Measurements from ENCODE around the gene MOB2.

Gene MOB2

GRCh38 chr11:1484695-1485503 lies 1.7 kb downstream of the MOB2 start:
- no peak for DNase-seq

DNA sequence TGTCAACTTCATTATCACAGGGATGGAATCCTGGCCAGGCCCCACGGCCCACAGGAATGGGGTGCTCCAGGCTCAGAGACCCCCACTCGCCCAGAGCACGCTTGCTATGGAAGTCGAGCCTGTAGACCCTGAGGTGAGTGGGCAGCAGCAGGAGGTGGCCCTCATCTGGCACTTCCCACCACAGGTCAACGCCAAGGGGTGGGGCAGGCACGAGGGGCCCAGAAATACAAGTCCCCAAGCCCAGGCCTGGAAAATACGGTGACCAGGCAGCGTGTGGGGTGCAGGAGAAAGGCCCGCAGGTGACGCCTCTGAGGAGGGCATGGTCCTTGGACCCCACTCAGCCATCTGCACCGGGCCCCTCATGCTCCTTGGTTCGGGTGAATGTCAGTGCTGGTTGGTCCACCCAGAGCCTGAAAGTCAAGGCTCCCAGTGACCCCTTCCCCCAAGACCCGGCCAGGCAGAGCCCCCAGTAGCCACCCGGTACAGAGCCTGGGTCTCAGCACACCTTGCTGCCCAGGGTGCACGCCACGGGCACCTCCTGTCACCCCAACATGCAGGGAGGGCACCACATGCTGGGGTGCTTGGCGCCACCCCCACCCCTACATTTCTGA lies 2.4 kb downstream of the MOB2 start:
- no peak for DNase-seq

GRCh38 chr11:1483445-1483961 lies 3.1 kb downstream of the MOB2 start:
- DNase-seq, result no peak

- no peak for DNase-seq
These were observed 3.8 kb downstream of the MOB2 start for GRCh38 chr11:1482581-1483444.

DNA sequence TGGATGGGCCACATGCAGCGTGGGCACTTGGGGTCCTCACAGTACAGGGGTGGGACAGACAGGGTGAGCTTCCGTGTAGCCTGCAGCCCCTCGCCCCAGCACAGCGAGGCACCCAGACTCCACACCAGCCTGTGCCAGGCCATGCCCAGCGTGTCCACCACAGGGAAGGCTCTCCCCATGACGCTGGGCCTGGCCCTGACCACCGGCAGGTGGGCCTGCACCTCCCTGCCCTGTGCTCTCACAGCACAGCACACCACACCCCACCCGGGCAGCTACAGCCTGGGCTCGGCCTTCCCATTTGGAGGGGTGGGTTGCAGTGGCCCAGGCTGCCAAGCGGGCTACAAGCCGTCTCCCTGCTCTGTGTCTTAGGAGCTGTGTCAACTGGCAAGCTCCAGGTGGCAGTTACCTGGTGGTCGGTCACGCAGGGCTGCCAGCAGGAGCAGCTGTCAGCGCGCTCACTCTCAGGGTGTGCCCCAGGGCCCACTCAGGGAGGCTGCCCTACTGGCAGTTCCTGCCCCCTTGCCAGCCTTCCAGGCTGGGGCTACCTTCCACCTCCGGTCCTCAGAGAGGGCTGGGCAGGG lies 4.6 kb downstream of the MOB2 start:
- no peak for DNase-seq

DNA sequence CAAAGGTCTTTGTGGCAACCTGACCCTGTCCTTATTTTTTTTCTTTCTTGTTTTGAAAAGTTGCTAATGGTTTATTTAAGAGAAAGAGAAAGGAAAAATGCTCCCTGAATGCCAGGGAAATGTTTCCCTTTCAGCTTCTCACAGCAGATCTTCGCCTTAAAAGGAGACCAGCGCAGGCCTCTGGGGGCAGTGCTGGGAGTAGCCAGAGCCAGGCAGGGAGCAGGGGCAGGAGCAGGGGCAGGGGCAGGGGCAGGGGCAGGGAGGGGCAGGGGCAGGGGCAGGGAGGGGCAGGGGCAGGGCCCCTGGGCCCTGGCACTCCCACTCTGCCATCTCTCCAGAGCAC lies 5.1 kb downstream of the MOB2 start:
- DNase-seq, result no peak

DNA sequence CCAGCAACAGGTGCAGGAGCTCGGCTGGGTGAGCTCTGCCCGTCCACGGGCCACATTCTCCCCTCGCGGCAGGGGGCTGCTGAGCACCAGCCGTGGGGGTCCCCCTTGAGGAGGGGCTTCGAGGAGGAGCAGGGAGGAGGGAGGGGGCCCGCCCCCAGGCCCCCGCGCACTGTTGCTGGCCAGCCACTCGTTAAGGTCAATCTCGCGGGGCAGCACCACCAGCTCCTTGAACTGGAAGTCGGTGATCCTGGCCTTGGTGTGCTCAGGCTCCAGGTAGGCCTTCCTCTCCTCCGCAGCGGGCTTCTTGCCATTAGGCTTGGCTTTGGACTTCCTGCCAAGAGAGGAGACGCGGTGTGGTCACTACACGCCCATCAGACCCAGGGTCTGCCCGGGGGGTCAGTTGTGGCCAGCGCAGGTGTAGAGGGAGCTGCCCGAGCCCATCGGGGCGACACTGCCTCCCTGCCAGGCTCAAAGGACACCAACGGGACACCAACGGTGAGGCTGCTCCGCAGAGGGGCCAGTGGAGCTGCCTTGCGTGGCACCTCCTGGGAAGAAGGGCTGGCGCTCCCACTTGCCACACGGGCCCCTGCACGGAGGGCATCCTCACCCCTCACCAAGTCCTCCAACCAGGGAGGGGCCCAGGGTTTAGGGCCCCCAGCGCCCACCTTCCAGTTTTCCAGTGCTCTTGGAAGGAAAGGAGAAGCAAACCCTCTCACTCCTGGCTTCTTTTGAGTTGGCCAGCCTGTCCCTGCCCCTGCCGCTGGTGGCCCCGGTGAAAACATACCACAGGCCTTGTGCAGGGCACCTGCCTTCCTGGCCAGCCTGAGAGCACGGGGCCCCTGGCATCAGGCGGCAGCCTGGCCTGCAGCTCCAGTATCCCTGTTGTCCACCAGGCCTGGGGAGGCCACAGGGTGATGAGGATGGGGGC lies 5.8 kb downstream of the MOB2 start:
- no peak for DNase-seq

DNA sequence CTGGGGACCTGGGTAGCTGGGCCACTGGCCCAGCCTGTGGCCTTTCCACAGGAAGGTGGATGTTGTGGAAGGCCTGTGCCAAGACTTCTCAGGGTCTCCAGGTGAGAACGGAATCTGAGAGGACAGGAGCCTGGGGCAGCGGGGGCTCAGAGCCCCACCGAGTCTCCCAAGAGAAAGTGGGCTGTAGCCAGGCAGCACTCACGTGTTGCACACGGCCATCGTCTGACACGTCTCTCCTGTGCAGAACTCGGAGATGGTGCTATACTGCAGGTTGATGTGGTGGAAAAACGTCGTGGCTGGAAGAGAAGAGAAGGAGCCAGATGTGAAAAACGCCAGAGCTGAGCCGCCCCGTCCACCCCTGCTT lies 6.4 kb downstream of the MOB2 start:
- DNase-seq, result no peak

DNA sequence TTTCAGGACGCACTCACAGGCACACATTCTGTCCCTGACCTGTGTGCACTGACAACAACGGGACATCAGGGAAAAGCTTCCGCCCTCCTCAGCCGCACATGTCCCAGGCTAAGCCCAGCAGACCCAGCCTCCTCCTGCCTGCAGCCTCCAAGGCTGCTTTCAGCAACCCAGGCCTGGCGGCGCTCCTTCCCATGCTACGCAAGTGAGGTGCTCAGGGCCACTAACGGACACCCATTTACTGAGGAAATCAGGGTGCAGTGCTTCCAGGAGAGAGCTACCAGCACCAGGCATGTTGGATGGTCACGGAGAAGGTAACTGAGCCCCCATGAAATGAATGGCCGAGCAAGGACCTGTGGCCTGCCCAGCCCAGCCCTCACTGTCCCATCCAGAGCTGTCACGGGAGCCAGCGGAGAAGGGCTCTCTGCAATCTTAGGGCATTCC lies 6.9 kb downstream of the MOB2 start:
- no peak for DNase-seq

GRCh38 chr11:1479006-1479677 lies 7.4 kb downstream of the MOB2 start:
- no peak for DNase-seq

DNA sequence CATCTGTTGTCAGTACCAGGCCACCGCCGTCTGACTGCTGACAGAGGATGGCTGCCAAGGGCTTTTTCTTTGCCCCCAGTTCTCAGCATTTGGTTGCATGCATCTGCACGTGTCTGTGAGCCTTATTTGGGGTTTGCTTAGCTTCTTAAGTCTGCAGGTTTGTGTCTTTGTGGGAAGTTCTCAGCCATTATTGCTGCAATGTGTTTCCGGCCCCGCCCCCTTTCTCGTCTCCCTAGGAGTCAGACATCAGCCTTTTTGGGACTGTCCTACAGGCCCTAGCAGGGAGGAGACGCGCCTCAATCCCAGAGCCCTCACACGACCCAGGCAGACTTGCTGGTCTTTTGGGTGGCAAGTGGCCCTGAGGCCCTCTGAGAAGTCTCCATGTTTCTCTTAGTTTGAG lies 8.0 kb downstream of the MOB2 start:
- DNase-seq, result peak; percentile 37

- DNase-seq, result no peak
These were observed 8.6 kb downstream of the MOB2 start for GRCh38 chr11:1478011-1478410.

DNA sequence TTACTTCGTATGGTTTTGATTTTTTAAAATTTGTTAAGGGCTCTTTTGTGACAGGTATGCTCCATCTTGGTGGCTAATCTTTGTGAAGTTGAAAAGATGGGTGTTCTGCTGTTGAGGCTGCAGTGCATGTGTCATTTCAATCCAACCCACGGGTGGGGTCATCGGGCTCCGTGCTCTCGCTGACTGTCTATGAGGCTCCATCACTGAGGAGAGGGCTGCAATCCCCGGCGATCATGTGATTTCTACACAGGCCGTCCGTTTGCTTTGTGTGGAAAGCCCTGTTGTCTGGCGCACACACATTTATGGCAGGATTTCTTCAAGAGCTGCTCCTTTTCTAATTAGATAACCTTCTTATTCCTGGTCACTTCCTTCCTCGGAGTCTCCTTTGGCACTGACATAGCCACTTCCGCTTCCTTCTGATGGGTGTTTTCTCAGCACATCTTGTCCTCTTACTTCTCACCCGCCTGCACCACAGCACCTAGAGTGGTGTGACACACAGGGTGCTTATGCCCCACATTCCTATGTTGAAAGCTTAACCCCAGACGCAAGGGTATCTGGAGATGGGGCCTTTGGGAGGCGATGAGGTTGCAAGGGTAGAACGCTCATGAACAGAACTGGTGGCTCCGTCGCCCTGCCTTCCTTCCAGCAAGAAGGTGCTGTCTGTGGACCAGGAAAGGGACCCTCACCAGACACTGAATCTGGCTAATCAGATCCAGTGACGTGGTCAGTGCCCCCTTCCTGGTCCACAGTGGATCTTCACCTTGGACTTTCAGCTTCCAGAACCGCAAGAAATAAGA lies 9.4 kb downstream of the MOB2 start:
- DNase-seq, result no peak

- DNase-seq, result no peak
These were observed 10.7 kb downstream of the MOB2 start for GRCh38 chr11:1475841-1476240.

GRCh38 chr11:1473786-1474185 lies 12.8 kb downstream of the MOB2 start:
- no peak for DNase-seq

- no peak for DNase-seq
These were observed 13.5 kb downstream of the MOB2 start for GRCh38 chr11:1473011-1473628.

DNA sequence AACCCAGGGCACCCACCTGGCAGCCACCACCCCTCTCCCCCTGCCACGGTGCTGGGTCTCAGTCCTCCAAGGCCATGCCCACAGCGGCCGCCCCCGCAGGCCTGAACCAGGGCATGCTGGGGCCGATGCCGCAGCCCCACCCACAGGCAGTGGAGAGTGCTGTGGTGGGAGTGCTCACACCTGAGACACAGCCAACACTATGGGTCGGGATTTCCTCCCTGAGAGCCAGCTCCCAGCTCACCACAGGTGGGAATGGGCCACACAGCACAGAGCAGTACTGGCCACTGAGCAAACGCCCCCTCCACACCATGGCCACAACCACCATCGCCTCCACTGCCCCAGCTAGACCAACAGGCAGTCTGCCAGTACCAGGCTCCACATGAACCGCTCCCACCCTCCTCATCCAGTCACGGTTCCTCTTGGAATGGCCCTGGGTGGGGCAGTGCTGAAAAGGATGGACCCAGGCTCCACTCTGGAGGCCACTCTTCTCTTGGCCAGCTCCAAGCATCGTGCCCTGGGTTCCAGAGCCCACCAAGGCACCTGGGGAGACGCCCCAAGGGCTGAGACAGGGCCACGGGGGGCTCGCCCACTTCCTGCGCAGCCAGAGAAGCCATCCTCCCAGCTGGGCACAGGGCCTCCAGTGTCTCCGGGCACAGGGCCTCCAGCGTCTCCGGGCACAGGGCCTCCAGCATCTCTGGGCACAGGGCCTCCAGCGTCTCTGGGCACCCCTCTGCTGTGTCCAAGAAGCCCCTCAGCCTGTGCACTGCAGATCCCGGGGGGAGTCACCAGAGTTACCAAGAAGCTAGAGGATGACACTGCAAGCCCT lies 14.2 kb downstream of the MOB2 start:
- no peak for DNase-seq

DNA sequence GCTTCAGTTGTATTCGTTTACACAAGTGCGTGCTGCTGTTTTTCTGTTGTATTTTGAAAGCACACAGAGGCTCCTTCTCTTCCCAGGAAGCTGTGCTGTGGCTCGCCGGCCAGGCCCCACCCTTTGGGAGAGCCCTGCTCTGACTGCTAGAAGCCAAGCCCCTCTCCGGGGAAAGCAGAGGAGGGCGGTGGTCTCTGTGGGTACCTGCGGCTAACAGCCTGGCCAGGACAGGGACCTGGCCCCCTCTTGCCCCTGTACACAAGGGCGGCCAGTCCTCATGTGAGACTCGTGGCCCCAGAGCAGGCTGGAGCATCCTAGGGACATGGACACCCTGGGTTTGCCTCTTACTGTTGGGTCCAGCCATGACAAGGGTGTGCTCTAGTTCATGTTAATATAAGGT lies 14.8 kb downstream of the MOB2 start:
- DNase-seq, result no peak
